H4 (cell line): ENCODE measurements around the gene C2CD2L. TPM values are rescaled to one million over a fixed set of nuclear protein-coding genes. Genes with fewer than 3 reads are reported as not detected.
"Not testable (repeated sequence)": the region's sequence is repeated elsewhere in the genome, so short reads cannot be mapped to it uniquely, and the experiment has no call there.

ENCODE experiments used
- DNase-seq: peaks from one replicate; pipeline ENCODE4 v3.0.0-alpha.2; 2015; ENCODE audit warnings: low spot score
- total RNA-seq: library from RNA; depleted of rRNA; stranded (reverse); fragments of >200 nt; shearing (Covaris generic); gene quantifications from 2 replicates; pipeline ENCODE4 v1.2.3, GENCODE V29; 2014

The C2CD2L gene
- total RNA-seq, 1 experiment from 2014 or later: 2.3 TPM

DNA sequence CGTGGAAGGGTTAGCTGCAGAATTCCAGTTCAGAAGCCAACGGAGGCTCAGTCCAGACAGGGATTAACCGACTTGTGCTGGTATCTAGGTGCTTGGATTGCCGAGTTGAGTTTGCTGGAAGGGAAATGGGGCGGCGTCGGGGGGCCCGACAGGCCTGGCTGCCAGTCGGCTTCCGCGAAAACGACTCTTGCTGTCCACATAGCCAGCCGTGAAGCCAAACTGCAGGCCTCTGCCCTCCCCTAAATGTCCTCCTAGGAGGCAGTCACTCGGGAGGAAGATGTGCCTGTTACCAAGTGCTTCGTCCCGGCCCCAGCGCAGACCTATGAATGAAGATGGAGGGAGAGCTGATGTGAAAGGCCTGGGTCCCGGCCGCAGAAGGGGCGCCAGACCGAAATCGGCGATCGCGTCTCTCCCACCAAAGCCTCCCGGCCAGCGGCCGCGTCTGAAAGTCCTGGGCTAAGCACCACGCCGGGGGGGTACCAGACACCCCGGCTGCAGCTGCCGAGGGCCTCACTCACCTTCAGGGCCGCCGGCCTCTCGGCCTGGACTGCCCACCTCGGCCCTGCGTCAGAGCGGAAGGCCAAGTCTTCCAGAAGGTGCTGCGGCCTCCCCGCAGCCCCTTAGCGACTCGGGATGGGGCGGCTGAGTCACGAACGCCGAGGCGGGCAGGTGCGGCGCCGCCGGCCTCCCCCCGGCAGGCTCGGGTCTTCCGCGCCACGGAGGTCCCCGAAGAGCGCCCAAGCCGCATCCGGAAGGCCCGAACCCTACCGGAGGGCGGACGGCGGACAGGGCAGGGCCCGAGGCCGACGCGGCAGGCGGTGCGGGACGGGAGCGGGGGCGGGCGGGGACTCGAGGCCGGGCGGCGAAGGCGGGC lies 13.0 kb upstream of the C2CD2L start:
- DNase-seq: no peak

DNA sequence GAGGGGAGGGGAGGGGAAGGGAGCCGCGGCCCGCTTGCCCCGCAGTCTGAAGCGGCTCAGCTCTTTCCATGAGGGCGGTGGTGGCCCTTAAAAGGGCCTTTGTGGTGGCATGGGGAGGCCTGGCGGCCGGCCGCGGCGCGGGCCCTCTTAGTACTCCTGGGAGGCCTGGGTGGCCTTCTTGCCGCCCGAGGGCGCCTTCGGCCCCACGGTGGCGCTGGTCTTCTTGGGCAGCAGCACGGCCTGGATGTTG lies 12.4 kb upstream of the C2CD2L start:
- peak; percentile 73 for DNase-seq

DNA sequence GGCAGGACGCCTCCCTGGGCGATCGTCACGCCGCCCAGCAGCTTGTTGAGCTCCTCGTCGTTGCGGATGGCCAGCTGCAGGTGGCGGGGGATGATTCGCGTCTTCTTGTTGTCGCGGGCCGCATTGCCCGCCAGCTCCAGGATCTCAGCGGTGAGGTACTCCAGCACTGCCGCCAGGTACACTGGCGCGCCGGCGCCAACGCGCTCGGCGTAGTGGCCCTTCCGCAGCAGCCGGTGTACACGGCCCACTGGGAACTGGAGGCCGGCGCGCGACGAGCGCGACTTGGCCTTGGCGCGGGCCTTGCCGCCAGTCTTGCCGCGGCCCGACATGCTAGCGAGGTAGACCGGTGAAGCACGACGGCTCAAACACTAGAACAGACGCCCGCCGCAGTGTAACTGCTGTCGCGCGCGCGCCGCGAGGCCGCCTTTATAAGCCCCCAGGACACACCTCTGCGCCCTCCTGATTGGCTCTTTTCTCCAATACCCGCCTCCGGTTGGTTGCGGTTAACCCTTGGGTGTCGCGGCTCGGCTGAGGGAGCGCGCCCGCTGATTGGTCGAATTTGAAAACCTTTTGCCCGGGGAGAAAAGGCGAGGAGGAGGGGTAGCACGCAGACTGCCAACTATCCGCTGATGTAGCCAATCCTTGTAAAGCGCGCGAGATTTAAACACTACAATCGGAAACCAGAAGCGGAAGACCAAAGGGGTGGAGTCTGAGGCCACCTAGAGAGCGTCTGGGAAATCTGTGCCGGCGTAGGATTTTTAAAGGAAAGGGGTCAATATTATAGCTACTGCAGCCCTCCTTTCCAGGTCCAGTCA lies 11.9 kb upstream of the C2CD2L start:
- DNase-seq: peak; percentile 99

DNA sequence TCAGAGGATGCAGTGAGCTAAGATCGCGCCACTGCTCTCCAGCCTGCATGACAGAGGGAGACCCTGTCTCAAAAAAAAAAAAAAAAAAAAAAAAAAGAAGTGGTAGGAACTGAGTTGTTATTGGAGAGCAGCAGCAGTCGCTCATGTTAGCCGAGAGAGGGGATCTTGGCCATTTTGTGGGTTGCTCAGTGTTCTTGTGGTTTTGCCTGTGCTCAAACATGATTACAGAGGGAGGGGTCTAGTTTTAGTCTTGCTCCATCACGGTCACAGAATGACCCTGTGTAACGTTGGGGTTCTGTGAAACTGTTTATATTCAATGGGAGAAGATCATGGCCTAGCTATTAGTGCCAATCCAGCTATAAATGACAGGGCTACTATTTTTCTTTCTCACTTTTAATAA lies 7.4 kb upstream of the C2CD2L start:
- DNase-seq: no peak

- peak; percentile 42 for DNase-seq
These were observed 6.7 kb upstream of the C2CD2L start for GRCh38 chr11:119100246-119100970.

GRCh38 chr11:119100994-119101758 lies 6.0 kb upstream of the C2CD2L start:
- no peak for DNase-seq

GRCh38 chr11:119101759-119102423 lies 5.3 kb upstream of the C2CD2L start, which contains the start of gene DPAGT1:
TSS of gene DPAGT1 (minus strand) at chr11:119101853. CDS start at chr11:119101655, 198 bp downstream.
- peak; percentile 96 for DNase-seq

- DNase-seq: not testable (repeated sequence)
These were observed 3.9 kb upstream of the C2CD2L start for GRCh38 chr11:119103161-119103664.

GRCh38 chr11:119103793-119104192 lies 3.4 kb upstream of the C2CD2L start:
- no peak for DNase-seq

GRCh38 chr11:119107538-119108145 lies 498 bp downstream of the C2CD2L start:
- no peak for DNase-seq

GRCh38 chr11:119108146-119108856 lies 1.2 kb downstream of the C2CD2L start:
- no peak for DNase-seq

DNA sequence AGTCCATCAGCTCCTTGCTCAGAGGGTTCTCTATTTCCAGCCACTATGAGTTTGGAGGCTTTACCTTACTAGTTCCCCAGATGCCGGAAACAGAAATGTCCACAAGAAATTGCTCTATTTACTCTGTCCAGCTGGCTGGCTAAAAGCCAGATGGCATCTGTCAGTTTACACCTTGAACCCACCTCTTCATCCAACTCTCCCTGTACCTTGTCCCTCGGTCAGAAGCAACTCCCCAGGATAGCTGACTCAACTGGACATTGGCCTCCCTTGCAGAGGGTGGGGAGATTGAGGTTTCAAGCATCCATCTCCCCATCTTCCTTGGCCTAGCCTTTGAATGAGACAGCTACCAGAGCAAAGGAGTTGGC lies 1.7 kb downstream of the C2CD2L start:
- DNase-seq: no peak

DNA sequence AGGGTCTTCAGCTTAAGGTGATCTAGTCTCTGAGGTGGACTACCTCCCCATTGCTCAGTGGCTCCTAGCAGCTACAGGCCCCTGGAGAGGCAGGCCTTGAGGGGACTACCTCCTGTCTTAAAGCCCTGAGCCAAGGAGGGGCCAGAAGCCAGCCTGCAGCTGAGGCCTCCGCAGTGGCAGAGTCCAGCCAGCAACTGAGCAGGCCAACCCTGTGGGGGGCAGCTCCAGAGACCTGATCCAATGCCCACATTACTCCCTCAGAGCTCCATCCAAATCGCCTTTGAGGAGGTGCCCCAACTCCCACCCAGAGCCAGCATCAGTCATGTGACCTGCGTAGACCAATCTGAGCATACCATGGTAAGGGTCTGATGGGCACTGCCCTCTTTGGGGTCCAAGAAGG lies 2.7 kb downstream of the C2CD2L start:
- no peak for DNase-seq

DNA sequence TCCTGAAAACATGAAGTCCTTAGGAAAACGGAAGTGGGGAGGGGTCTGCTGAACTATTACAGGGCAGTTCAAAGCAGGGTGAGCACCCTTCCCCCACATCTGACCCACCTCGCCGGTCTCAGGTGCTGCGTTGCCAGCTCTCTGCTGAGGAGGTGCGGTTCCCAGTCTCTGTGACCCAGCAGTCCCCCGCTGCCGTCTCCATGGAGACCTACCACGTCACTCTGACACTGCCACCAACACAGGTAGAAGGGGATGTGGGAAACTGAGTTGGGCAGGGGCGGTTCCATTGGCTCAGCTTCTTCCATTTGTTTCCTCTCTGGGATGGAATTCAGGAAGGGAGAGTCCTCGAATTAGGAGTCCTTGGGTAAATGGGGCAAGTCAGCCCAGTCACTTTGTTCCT lies 3.3 kb downstream of the C2CD2L start:
- DNase-seq: no peak

GRCh38 chr11:119111361-119111925 lies 4.3 kb downstream of the C2CD2L start:
- DNase-seq: no peak

DNA sequence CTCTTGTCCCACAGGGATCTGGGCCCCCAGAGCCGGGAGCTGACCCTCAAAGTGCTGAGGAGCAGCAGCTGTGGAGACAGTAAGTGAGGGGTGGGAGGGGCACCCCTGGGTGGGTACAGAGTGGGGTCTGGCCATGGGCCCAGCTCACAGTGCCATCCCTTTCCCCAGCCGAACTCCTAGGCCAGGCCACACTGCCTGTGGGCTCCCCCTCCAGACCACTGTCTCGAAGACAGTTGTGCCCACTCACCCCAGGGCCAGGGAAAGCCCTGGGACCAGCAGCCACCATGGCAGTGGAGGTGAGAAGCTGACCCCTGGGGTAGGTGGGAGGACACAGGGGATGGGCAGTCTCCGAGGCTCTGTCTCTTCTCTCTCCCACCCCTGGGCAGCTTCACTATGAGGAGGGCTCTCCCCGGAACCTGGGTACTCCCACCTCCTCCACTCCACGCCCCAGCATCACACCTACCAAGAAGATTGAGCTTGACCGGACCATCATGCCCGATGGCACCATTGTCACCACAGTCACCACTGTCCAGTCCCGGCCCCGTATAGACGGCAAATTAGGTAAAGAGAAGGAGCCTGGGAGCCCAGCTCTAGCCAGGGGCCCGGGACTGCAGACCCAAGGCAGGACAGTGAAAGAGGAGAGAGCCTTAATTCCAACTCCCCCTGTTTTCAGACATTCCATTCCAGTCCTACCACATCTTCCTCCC lies 5.3 kb downstream of the C2CD2L start:
- no peak for DNase-seq

- no peak for DNase-seq
These were observed 6.6 kb downstream of the C2CD2L start for GRCh38 chr11:119113716-119114115.

DNA sequence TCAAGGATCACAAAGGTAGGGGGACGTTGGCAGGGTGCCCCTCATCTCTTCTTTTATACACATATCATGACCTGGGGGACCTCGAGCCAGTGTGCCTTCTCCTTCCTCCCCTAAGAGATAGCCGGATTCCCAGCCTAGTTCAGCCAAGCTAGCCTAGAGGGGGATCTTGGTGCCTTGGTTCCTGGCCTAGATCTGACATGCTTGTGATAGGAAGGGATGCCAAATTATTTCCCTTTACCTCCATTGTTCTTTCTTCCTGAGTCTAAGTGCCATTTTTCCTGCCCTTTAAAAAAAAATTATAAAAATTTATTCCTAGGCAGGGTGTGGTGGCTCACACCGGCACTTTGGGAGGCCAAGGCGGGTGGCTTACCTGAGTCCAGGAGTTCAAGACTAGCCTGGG lies 7.2 kb downstream of the C2CD2L start:
- no peak for DNase-seq
